ENCODE data around the gene UFSP2.

DNA sequence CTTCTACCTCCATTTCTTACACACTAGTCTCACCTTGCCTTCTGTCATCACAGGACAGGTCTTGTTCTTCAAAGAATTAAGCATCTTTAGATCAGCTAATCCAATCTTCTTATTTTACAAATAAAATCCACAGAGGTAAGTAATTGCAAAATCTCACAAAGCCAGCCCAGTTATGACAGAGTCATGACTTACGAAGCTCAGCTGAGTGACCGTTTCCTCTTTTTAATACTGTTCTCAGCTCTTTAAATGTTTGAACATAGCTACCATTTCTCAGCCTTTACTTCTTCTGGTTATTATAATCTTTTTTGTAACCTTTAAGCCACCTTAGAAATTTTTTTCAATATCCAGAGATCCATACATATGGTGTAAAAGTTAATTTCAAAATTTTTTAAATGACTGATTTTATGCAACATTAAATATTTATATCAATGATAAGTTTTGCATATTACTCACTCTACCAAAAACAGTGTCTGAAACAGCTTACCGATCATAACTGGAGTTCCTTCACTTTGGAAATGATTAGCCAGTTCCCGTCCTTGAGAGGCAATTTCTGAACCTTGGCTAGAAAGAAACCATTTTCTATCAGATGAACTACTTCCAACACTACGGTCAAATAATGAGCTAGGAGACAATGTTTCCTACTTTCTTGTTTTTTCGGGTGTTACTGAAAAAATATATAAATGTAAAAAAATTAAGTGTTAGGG, 20.3 kb downstream of the UFSP2 start:
- TF ChIP-seq CTCF (IDR thresholded peaks at IDR 0.05) = no peak
- no peak for TF ChIP-seq POLR2A (IDR thresholded peaks at IDR 0.05)

All from heart left ventricle (tissue), 13 donors.